H1 (cell line): ENCODE results near the gene DPYSL4.

ENCODE experiments used
- CBX8 ChIP-seq: fragments of 300-800, 300-1000 bp; sonication (generic); IDR thresholded peaks from 2 replicates; pipeline ENCODE4 v1.7.1; 2016; ENCODE audit warnings: low read depth, low read length, borderline replicate concordance
- EZH2 ChIP-seq: fragments of 200-600 bp; sonication (generic); IDR thresholded peaks from 2 replicates; pipeline ENCODE4 v1.7.1; 2012; ENCODE audit warnings: low read depth, mild to moderate bottlenecking, moderate library complexity, low read length, inconsistent platforms; ENCODE audit not compliant: severe bottlenecking
- JUND ChIP-seq: IDR thresholded peaks from 2 replicates; pipeline ENCODE4 v1.6.1; 2011; ENCODE audit warnings: mild to moderate bottlenecking, improper control_type of control experiment, low read length
- KDM1A ChIP-seq: fragments of 200-600, 300-600 bp; sonication (generic); IDR thresholded peaks from 2 replicates; pipeline ENCODE4 v1.7.1; 2016; ENCODE audit warnings: mild to moderate bottlenecking, low read length, borderline replicate concordance
- MAFK ChIP-seq: IDR thresholded peaks from 2 replicates; pipeline ENCODE4 v1.6.1; 2012; ENCODE audit warnings: low read depth, mild to moderate bottlenecking, improper control_type of control experiment, low read length
- NRF1 ChIP-seq: IDR thresholded peaks from 2 replicates; pipeline ENCODE4 v1.6.1; 2011; ENCODE audit warnings: mild to moderate bottlenecking, low read depth, low read length, improper control_type of control experiment
- POLR2A ChIP-seq, 2 experiments: IDR thresholded peaks; 1 replicate in 1 of 2; 2 replicates in 1 of 2; pipeline ENCODE4 v1.6.1; 2011; ENCODE audit warnings: low read depth in 2 of 2, low read length in 2 of 2, mild to moderate bottlenecking in 2 of 2; ENCODE audit errors: control extremely low read depth in 1 of 2
- POLR2AphosphoS5 ChIP-seq: IDR thresholded peaks from 2 replicates; pipeline ENCODE4 v1.6.1; 2011; ENCODE audit warnings: low read depth, low read length
- SP1 ChIP-seq: IDR thresholded peaks from 2 replicates; pipeline ENCODE4 v1.6.1; 2011; ENCODE audit warnings: low read depth, low read length
- TBP ChIP-seq: IDR thresholded peaks from 2 replicates; pipeline ENCODE4 v1.6.1; 2011; ENCODE audit warnings: low read depth, low read length, improper control_type of control experiment
- ZNF274 ChIP-seq: IDR thresholded peaks from 2 replicates; pipeline ENCODE4 v1.7.0; 2012; ENCODE audit warnings: low read length, borderline replicate concordance; ENCODE audit errors: extremely low read depth
- TF ChIP-seq, protein P1 (sequence below), 3 experiments: IDR thresholded peaks; 1 replicate in 2 of 3; 2 replicates in 1 of 3; pipeline versions ENCODE4 v1.5.1 to v1.6.1; 2011; ENCODE audit warnings: low read length in 3 of 3, mild to moderate bottlenecking in 3 of 3, inconsistent platforms in 2 of 3, low read depth in 1 of 3, moderate library complexity in 1 of 3; ENCODE audit not compliant: insufficient read depth in 1 of 3; ENCODE audit errors: control extremely low read depth in 1 of 3
- TF ChIP-seq, protein P2 (sequence below): IDR thresholded peaks from 2 replicates; pipeline ENCODE4 v1.6.1; 2011; ENCODE audit warnings: low read length, improper control_type of control experiment

DNA sequence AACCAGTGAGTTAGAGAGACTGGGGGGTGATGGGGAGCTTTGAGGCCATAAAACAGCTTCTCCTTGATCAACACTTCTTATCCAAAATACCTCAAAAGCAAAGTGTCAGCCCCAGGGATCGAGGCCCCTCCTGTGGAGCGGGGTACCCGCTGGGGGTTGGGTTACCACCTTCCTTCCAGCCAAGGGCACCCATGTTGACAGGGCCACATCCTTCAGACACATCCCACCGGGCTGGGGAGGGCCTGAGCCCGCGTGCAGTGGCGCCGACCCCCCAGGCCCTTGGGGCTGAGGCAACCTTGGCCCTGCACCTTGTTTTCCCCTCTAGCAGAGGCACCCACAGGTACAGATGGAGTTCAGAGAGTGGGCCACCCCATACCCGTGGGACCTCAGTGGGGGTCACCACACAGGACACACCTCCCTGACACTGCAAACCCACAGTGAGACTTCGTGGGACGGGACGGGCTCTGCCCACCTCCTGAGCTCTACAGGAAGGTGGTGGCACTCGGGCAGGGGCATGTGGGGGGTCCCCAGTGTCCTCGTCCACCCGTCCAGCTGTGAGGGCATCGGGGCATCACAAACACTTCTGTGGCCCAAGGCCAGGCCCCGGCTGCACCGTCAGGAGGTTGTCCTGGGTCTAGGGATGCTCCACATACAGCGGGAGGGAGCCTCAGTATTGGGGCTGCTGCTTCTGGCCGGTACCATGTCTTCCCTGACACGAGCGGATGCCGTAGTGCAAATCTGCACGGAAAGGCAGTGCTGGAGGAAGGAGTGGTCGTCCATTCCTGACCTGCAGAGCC is 10.7 kb downstream of the DPYSL4 start:
- TF ChIP-seq, protein P1, sequence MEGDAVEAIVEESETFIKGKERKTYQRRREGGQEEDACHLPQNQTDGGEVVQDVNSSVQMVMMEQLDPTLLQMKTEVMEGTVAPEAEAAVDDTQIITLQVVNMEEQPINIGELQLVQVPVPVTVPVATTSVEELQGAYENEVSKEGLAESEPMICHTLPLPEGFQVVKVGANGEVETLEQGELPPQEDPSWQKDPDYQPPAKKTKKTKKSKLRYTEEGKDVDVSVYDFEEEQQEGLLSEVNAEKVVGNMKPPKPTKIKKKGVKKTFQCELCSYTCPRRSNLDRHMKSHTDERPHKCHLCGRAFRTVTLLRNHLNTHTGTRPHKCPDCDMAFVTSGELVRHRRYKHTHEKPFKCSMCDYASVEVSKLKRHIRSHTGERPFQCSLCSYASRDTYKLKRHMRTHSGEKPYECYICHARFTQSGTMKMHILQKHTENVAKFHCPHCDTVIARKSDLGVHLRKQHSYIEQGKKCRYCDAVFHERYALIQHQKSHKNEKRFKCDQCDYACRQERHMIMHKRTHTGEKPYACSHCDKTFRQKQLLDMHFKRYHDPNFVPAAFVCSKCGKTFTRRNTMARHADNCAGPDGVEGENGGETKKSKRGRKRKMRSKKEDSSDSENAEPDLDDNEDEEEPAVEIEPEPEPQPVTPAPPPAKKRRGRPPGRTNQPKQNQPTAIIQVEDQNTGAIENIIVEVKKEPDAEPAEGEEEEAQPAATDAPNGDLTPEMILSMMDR (IDR thresholded peaks at IDR 0.05; ENCODE audit: control extremely low read depth in 1 of 3, insufficient read depth in 1 of 3, low read depth in 1 of 3, low read length in 3 of 3) = no peak
- TF ChIP-seq SP1 (no peak), KDM1A (no peak), TBP (no peak), ZNF274 (no peak), EZH2 (no peak), MAFK (no peak), POLR2A (IDR thresholded peaks at IDR 0.05; ENCODE audit: control extremely low read depth in 1 of 2, low read depth in 2 of 2, low read length in 2 of 2) (no peak), JUND (no peak), POLR2AphosphoS5 (no peak), CBX8 (no peak), NRF1 (no peak)
- TF ChIP-seq, protein P2, sequence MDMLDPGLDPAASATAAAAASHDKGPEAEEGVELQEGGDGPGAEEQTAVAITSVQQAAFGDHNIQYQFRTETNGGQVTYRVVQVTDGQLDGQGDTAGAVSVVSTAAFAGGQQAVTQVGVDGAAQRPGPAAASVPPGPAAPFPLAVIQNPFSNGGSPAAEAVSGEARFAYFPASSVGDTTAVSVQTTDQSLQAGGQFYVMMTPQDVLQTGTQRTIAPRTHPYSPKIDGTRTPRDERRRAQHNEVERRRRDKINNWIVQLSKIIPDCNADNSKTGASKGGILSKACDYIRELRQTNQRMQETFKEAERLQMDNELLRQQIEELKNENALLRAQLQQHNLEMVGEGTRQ = no peak
